Common myeloid progenitor, CD34-positive (primary cell): Measurements from ENCODE around the gene A2ML1.

Experiments used
- CTCF ChIA-PET: fragments of 350-600 bp; sonication (Branson Sonifier 250); formaldehyde crosslinking; loops from one replicate; lab custom pipeline; 2021; ENCODE audit warnings: antibody characterized with exemption; lab: Charles Lee
- POLR2A ChIA-PET: fragments of 350-600 bp; sonication (Branson Sonifier 250); formaldehyde crosslinking; loops from one replicate; lab custom pipeline; 2021; ENCODE audit warnings: antibody characterized with exemption; lab: Charles Lee
- DNase-seq, 3 donors: peaks; one replicate each; pipeline versions ENCODE4 v3.0.0 to v3.0.0-alpha.2; 2013
- H3K27ac ChIP-seq, 2 experiments: 1 replicate in 1 of 2; 2 replicates in 1 of 2; pipeline ENCODE4 v1.7.0; 2013; ENCODE audit warnings: inconsistent platforms in 2 of 2, low read length in 2 of 2, mild to moderate bottlenecking in 2 of 2, low read depth in 1 of 2, moderate library complexity in 1 of 2; ENCODE audit not compliant: severe bottlenecking in 2 of 2, insufficient read depth in 1 of 2, poor library complexity in 1 of 2
- H3K27me3 ChIP-seq, 5 experiments: replicated peaks in 2 of 5; 1 replicate in 3 of 5; 2 replicates in 2 of 5; pipeline versions ENCODE4 v1.6.1 to v1.7.0; 2013; ENCODE audit warnings: low read length in 4 of 5, mild to moderate bottlenecking in 2 of 5, moderate library complexity in 2 of 5, inconsistent platforms in 1 of 5; ENCODE audit not compliant: insufficient read depth in 5 of 5, control insufficient read depth in 4 of 5
- H3K36me3 ChIP-seq, 4 experiments: 1 replicate in 2 of 4; 2 replicates in 2 of 4; pipeline versions ENCODE4 v1.6.1 to v1.7.0; 2013; ENCODE audit warnings: low read length in 3 of 4, control low read depth in 1 of 4, mild to moderate bottlenecking in 1 of 4; ENCODE audit not compliant: control insufficient read depth in 4 of 4, insufficient read depth in 4 of 4
- H3K4me1 ChIP-seq, 4 experiments: 1 replicate in 3 of 4; 2 replicates in 1 of 4; pipeline versions ENCODE4 v1.6.1 to v1.7.1; 2013; ENCODE audit warnings: low read length in 3 of 4, mild to moderate bottlenecking in 3 of 4, control low read depth in 1 of 4, inconsistent platforms in 1 of 4, moderate library complexity in 1 of 4; ENCODE audit not compliant: control insufficient read depth in 4 of 4, insufficient read depth in 4 of 4; ENCODE audit errors: control extremely low read depth in 1 of 4
- H3K4me3 ChIP-seq, 7 experiments: 1 replicate in 4 of 7; 2 replicates in 3 of 7; pipeline versions ENCODE4 v1.5.1 to v1.7.0; 2013; ENCODE audit warnings: mild to moderate bottlenecking in 7 of 7, low read length in 6 of 7, moderate library complexity in 6 of 7, inconsistent platforms in 2 of 7, low read depth in 2 of 7, control low read depth in 1 of 7; ENCODE audit not compliant: insufficient read depth in 4 of 7, control insufficient read depth in 1 of 7; ENCODE audit errors: extremely low read depth in 1 of 7
- H3K9me3 ChIP-seq, 5 experiments: 1 replicate in 4 of 5; 2 replicates in 1 of 5; pipeline versions ENCODE4 v1.6.1 to v1.7.1; 2013; ENCODE audit warnings: low read length in 4 of 5, mild to moderate bottlenecking in 2 of 5, inconsistent platforms in 1 of 5, low read depth in 1 of 5, moderate library complexity in 1 of 5; ENCODE audit not compliant: control insufficient read depth in 4 of 5, insufficient read depth in 2 of 5; ENCODE audit errors: control extremely low read depth in 1 of 5
- WGBS: methylation state at CpG from one replicate; pipeline ENCODE4 v1.1.5; 2013; ENCODE audit not compliant: insufficient coverage; 5-methylcytosine and 5-hydroxymethylcytosine counted together

Gene A2ML1

DNA sequence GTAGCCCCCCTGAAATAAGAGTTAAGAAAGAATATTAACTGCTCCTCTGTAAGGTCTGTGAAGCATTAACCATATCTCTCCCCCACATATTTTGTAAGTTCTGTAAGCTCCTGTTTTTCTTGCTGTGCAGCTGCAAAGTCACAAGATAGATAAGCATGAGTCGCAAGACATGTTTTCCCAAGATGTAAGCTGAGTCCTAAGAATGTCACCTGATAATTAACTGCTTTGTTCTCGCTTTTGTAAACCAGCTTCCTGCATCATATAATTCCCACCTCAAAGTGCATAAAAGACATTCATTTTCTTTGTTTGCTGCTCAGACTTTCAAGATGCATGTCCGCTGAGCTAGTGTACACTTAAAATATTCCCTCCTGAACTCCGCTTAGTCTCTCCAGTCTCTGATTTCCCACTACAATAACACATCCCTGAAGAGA, 64.9 kb downstream of the A2ML1 start:
- 77% methylated on average over 4 of the region's 4 CpGs for WGBS
- Histone ChIP-seq H3K9me3 (peaks cover 0 to 2% (median 0%) of the 10 kb centered on the region in 5 experiments), H3K4me3 (no peak overlapping the region), H3K36me3 (no peaks in the 10 kb centered on the region), H3K27me3 (no peaks in the 10 kb centered on the region), H3K27ac (peak overlapping the region in 1 of 2 experiments; percentile 47), H3K4me1 (peaks cover 0 to 2% (median 0%) of the 10 kb centered on the region in 4 experiments)
- POLR2A ChIA-PET: no interaction called here
- CTCF ChIA-PET: interaction anchor here (1.0 to 2.3 kb wide), 2 partner anchors 30 to 229 kb away, joined by 3 to 6 read pairs; no protein-coding TSS in a partner anchor
- DNase-seq: peak in 2 of 3 donors; percentile 14 to 50

DNA sequence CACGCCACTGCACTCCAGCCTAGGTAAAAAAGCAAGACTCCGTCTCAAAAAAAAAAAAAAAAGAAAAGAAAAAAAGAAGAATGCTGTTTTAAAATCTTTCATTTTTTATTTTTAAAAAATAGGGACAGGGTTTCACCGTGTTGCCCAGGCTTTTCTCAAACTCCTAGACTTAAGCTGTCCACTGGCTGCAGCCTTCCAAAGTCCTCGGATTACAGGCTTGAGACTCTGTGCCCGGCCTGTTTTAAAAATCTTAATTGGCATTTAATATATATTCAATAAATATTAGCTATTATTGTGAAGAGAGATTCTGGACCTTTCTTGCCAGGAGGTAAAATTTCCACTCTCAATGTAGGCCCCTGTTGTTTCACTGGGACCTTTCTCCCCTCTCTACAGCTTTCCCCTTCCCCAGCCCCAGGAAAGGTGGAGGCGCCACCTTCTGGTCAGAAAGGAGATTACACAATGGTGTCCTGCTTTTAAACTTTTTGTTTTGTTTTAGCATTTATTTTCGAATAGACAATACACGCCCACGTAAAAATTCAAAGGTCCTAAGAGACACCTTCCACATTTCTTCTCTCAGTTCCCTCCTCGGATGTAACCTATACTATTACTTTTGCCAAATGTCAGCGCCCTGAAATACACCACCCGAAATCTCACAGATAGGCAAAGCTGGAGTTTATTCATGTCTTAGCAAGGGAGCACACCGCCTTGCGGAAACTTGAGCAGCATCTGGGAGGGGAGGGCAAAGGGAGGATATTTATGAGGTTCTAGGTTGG, 68.1 kb downstream of the A2ML1 start:
- peaks cover 0 to 2% (median 0%) of the 10 kb centered on the region in 4 experiments for H3K4me1 ChIP-seq
- peak; percentile 62 to 71 (median 66) for DNase-seq
- H3K36me3 ChIP-seq: no peaks in the 10 kb centered on the region
- POLR2A ChIA-PET: no interaction called here
- peaks cover 0 to 2% (median 0%) of the 10 kb centered on the region in 5 experiments for H3K9me3 ChIP-seq
- WGBS: 14% methylated on average over 7 of the region's 14 CpGs
- no peaks in the 10 kb centered on the region for H3K27me3 ChIP-seq
- H3K4me3 ChIP-seq: peak overlapping the region in 6 of 7 experiments; percentile 66 to 97 (median 90)
- H3K27ac ChIP-seq: peak overlapping the region in 1 of 2 experiments; percentile 49
- CTCF ChIA-PET: interaction anchor here (0.7 to 2.7 kb wide), 25 partner anchors 9 to 235 kb away, joined by 3 to 13 read pairs (median 4); partner anchors contain the start of gene PHC1

DNA sequence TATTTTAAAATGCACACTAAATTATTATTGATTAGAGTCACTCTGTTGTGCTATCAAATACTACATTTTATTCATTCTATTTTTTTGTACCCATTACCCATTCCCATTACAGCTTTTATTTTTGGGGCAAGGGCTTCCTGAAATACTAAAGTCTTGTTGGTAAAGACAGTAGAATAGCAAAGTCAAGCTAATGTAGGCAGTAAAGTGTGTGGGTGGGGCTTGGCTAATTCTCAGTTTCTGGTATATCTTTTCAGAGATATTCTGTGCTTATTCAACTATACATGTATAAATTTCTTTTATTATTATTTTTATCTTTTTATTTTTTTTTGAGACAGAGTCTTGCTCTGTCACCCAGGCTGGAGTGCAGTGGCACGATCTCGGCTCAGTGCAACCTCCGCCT, 69.6 kb downstream of the A2ML1 start:
- no peak for DNase-seq
- Histone ChIP-seq H3K9me3 (peaks cover 0 to 2% (median 0%) of the 10 kb centered on the region in 5 experiments), H3K36me3 (no peaks in the 10 kb centered on the region), H3K4me3 (no peak overlapping the region), H3K4me1 (peaks cover 0 to 2% (median 0%) of the 10 kb centered on the region in 4 experiments), H3K27me3 (no peaks in the 10 kb centered on the region), H3K27ac (no peak overlapping the region)
- WGBS: no CpG with 5 or more reads among the region's 3 CpGs
- POLR2A ChIA-PET: no interaction called here
- CTCF ChIA-PET: interaction anchor here (2.6 kb wide), 2 partner anchors 9 to 15 kb away, joined by 6 to 11 read pairs; no protein-coding TSS in a partner anchor

DNA sequence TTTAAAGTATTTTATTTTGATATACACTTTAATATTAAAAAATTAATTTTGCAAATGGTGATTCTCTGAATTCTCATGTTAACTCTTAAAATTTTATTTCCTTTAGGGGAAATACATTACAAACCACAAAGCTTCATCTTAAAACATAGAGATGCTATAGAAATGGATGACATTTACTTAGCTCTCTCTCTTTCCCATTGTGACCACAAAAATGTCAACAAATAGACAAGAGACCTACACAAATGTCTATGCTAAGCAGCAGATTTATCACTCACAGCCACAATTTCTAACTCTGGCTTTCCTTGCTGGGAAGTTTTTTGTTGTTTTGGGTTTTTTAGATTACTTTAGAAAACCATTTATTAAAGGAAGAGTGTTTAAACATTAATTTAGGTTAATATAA, 72.0 kb downstream of the A2ML1 start:
- H3K27ac ChIP-seq: no peak overlapping the region

DNA sequence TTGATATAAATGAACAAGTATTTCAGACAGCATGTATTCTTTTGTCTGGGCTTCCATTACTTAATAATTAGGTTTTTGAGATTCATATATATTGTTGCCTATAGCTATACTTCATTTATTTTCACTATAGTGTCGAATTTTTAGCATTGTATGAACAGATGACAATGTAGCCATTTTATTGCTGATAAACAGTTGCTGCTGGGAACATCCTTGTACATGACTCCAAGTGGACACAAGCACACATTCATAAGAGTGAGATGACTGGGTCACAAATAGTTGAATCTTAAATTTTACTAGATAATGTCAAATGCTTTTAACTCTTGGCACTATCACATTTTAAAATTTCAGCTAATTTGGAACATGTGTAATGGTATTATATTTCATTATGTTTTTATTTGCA, 72.6 kb downstream of the A2ML1 start:
- DNase-seq: no peak
- Histone ChIP-seq H3K36me3 (no peaks in the 10 kb centered on the region), H3K4me3 (no peak overlapping the region), H3K27ac (no peak overlapping the region), H3K27me3 (no peaks in the 10 kb centered on the region), H3K9me3 (peaks cover 0 to 3% (median 0%) of the 10 kb centered on the region in 5 experiments), H3K4me1 (peaks cover 0 to 2% (median 0%) of the 10 kb centered on the region in 4 experiments)
- no CpG with 5 or more reads among the region's 1 CpG for WGBS
- CTCF ChIA-PET: interaction anchor here (1.0 kb wide), 1 partner anchor 239 kb away, joined by 3 read pairs; no protein-coding TSS in a partner anchor
- POLR2A ChIA-PET: no interaction called here

More for the DNA sequence above, 72.0 kb downstream of the A2ML1 start:
- Histone ChIP-seq H3K36me3 (no peaks in the 10 kb centered on the region), H3K4me1 (peaks cover 0 to 2% (median 0%) of the 10 kb centered on the region in 4 experiments), H3K9me3 (peaks cover 0 to 3% (median 0%) of the 10 kb centered on the region in 5 experiments), H3K27me3 (no peaks in the 10 kb centered on the region), H3K4me3 (no peak overlapping the region)
- ChIA-PET POLR2A (no interaction called here), CTCF (interaction anchor here (1.0 kb wide), 1 partner anchor 239 kb away, joined by 3 read pairs; no protein-coding TSS in a partner anchor)
- no peak for DNase-seq

DNA sequence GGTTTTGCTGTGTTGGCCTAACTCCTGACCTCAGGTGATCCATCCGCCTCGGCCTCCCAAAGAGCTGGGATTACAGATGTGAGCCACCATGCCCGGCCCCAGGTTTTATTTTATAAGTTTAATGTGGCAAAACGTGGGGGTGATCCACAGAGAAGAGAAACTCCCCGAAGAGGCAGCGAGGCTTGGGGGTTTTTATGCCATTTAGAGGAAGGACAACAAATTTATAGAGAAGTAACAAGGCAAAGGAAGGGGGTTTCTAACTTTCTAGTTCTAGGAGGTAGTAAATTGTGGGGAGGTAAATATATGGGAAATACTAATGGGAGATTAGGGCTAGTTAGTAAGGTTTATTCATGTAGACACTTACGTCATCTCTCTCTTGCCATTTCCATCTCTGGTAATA, 74.7 kb downstream of the A2ML1 start:
- H3K36me3 ChIP-seq: no peaks in the 10 kb centered on the region
- CTCF ChIA-PET: no interaction called here
- H3K4me1 ChIP-seq: no peaks in the 10 kb centered on the region
- no peak overlapping the region for H3K4me3 ChIP-seq
- H3K27me3 ChIP-seq: no peaks in the 10 kb centered on the region
- H3K9me3 ChIP-seq: peaks cover 0 to 11% (median 0%) of the 10 kb centered on the region in 5 experiments
- H3K27ac ChIP-seq: no peak overlapping the region
- POLR2A ChIA-PET: no interaction called here
- 89% methylated on average over 4 of the region's 7 CpGs for WGBS
- no peak for DNase-seq

DNA sequence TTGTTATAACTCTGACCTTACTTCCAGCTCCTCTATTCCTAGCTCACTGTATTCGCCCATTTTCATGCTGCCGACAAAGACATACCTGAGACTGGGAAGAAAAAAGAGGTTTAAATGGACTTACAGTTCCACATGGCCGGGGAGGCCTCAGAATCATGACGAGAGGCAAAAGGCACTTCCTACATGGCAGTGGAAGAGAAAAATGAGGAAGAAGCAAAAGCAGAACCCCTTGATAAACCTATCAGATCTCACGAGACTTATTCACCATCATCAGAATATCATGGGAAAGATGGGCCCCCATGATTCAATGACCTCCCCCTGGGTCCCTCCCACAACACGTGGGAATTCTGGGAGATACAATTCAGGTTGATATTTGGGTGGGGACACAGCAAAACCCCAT, 77.4 kb downstream of the A2ML1 start:
- ChIA-PET CTCF (interaction anchor here (0.7 kb wide), 1 partner anchor 9 kb away, joined by 3 read pairs; no protein-coding TSS in a partner anchor), POLR2A (no interaction called here)
- no peak overlapping the region for H3K4me3 ChIP-seq
- H3K9me3 ChIP-seq: peaks cover 0 to 14% (median 0%) of the 10 kb centered on the region in 5 experiments
- WGBS: 60% methylated on average over 2 of the region's 6 CpGs
- H3K4me1 ChIP-seq: peaks cover 0 to 3% (median 1%) of the 10 kb centered on the region in 4 experiments
- DNase-seq: peak in 2 of 3 donors; percentile 63 to 78
- H3K27ac ChIP-seq: no peak overlapping the region
- peaks cover 0 to 9% (median 4%) of the 10 kb centered on the region in 5 experiments for H3K27me3 ChIP-seq
- no peaks in the 10 kb centered on the region for H3K36me3 ChIP-seq
